Esophagus squamous epithelium (tissue), 4 donors: ENCODE measurements around the gene AVPR1B.

Experiments used
- CTCF ChIP-seq, 6 experiments: fragments of 450-650 bp in 4 of 6; fragments of 200-600 bp in 2 of 6; sonication (generic) in 2 of 6; IDR thresholded peaks; one replicate each; pipeline ENCODE4 v1.5.1; 2016 to 2019; ENCODE audit warnings: antibody characterized with exemption in 6 of 6, mild to moderate bottlenecking in 4 of 6, moderate library complexity in 4 of 6
- POLR2A ChIP-seq, 4 donors: fragments of 450-650 bp; IDR thresholded peaks; one replicate each; pipeline ENCODE4 v1.6.1; 2017; ENCODE audit warnings: antibody characterized with exemption in 4 of 4, mild to moderate bottlenecking in 4 of 4, moderate library complexity in 3 of 4

GRCh38 chr1:206100226-206100815 is 16.9 kb downstream of the AVPR1B start:
- no peak for TF ChIP-seq POLR2A (IDR thresholded peaks at IDR 0.05)
- no peak for TF ChIP-seq CTCF (IDR thresholded peaks at IDR 0.05)
